Cerebellar nuclear complex (tissue), 1 donor: ENCODE data around the gene IGFL4.

Source experiments
- DNase-seq, 2 experiments: peaks; one replicate each; lab custom pipeline; 2025; lab: John Stamatoyannopoulos, UW

Gene IGFL4

GRCh38 chr19:46020819-46021125 lies 20.0 kb downstream of the IGFL4 start:
- no peak for DNase-seq

GRCh38 chr19:46019270-46019669 lies 21.5 kb downstream of the IGFL4 start:
- DNase-seq = no peak

GRCh38 chr19:46018729-46019251 lies 22.0 kb downstream of the IGFL4 start:
- DNase-seq = no peak

GRCh38 chr19:46017874-46018675 lies 22.7 kb downstream of the IGFL4 start:
- DNase-seq = no peak

- no peak for DNase-seq
Measured at GRCh38 chr19:46017095-46017429, 23.7 kb downstream of the IGFL4 start.

GRCh38 chr19:46016426-46017094 lies 24.2 kb downstream of the IGFL4 start:
- DNase-seq = peak in 1 of 2 experiments; percentile 27

GRCh38 chr19:46015687-46016425 lies 24.9 kb downstream of the IGFL4 start:
- DNase-seq = no peak

GRCh38 chr19:46014941-46015686 lies 25.7 kb downstream of the IGFL4 start:
- no peak for DNase-seq

GRCh38 chr19:46014534-46014933 lies 26.3 kb downstream of the IGFL4 start:
- DNase-seq = no peak

- peak in 1 of 2 experiments; percentile 28 for DNase-seq
Measured at GRCh38 chr19:46009530-46010510, 31.0 kb downstream of the IGFL4 start.

- DNase-seq = no peak
Measured at GRCh38 chr19:46006411-46006810, 34.4 kb downstream of the IGFL4 start.

- no peak for DNase-seq
Measured at GRCh38 chr19:46002678-46003275, 38.0 kb downstream of the IGFL4 start.

GRCh38 chr19:46000491-46001246 lies 40.1 kb downstream of the IGFL4 start:
- peak in 1 of 2 experiments; percentile 53 for DNase-seq

GRCh38 chr19:45999653-46000121 lies 41.1 kb downstream of the IGFL4 start:
- peak; percentile 48 to 82 for DNase-seq

- no peak for DNase-seq
Measured at GRCh38 chr19:45998834-45999233, 42.0 kb downstream of the IGFL4 start.

- DNase-seq = no peak
Measured at GRCh38 chr19:45996933-45997332, 43.9 kb downstream of the IGFL4 start.

- no peak for DNase-seq
Measured at GRCh38 chr19:45995715-45996385, 45.0 kb downstream of the IGFL4 start.

- peak; percentile 99 for DNase-seq
Measured at GRCh38 chr19:45994998-45995714, 45.6 kb downstream of the IGFL4 start, which contains the start of gene CCDC61. Gene CCDC61 (plus strand): TSS chr19:45995467. CDS start chr19:46003019, 7,552 bp downstream.
